HG02884 (cell line): ENCODE measurements around the gene NOMO2.
"Not testable (repeated sequence)": the region's sequence is repeated elsewhere in the genome, so short reads cannot be mapped to it uniquely, and the experiment has no call there.

Experiments
- ATAC-seq: cut with Tn5 transposase; IDR thresholded peaks from one replicate; pipeline ENCODE4 v1.9.1; 2021; ENCODE audit warnings: mild to moderate bottlenecking, moderate library complexity; ENCODE audit not compliant: unreplicated experiment

NOMO2 gene, protein sequence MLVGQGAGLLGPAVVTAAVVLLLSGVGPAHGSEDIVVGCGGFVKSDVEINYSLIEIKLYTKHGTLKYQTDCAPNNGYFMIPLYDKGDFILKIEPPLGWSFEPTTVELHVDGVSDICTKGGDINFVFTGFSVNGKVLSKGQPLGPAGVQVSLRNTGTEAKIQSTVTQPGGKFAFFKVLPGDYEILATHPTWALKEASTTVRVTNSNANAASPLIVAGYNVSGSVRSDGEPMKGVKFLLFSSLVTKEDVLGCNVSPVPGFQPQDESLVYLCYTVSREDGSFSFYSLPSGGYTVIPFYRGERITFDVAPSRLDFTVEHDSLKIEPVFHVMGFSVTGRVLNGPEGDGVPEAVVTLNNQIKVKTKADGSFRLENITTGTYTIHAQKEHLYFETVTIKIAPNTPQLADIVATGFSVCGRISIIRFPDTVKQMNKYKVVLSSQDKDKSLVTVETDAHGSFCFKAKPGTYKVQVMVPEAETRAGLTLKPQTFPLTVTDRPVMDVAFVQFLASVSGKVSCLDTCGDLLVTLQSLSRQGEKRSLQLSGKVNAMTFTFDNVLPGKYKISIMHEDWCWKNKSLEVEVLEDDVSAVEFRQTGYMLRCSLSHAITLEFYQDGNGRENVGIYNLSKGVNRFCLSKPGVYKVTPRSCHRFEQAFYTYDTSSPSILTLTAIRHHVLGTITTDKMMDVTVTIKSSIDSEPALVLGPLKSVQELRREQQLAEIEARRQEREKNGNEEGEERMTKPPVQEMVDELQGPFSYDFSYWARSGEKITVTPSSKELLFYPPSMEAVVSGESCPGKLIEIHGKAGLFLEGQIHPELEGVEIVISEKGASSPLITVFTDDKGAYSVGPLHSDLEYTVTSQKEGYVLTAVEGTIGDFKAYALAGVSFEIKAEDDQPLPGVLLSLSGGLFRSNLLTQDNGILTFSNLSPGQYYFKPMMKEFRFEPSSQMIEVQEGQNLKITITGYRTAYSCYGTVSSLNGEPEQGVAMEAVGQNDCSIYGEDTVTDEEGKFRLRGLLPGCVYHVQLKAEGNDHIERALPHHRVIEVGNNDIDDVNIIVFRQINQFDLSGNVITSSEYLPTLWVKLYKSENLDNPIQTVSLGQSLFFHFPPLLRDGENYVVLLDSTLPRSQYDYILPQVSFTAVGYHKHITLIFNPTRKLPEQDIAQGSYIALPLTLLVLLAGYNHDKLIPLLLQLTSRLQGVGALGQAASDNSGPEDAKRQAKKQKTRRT

DNA sequence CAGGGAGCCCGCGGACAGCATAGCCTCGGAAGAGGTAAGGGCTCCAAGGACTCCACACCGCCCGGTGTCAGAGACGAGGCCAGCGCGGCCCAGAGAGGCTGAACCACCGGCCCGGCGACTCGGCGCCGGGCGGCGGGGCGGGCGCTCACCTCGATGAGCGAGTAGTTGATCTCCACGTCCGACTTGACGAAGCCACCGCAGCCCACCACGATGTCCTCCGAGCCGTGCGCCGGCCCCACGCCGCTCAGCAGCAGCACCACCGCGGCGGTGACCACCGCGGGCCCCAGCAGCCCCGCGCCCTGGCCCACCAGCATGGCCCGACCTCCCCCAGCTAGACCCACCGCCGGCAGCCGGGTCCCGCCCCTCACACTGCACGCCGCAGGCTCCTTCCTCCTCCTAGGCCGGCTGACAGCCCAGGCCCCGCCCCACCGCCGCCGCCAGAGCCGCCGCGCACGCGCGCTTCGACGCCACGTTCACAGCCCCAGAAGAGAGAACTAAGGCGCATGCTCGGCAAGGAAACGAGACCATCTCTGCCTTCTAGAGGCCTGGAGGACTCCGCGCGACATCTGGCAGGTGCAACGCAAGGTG lies at the start of gene NOMO2:
NOMO2 (minus strand) TSS at position 371 of the 588 bp plus-strand sequence; CDS start at position 314, 57 bp downstream.
- peak; percentile 90 for ATAC-seq

- not testable (repeated sequence) for ATAC-seq
These were observed 48.4 kb upstream of the NOMO2 start for GRCh38 chr16:18610147-18610803.

- not testable (repeated sequence) for ATAC-seq
These were observed 46.4 kb upstream of the NOMO2 start for GRCh38 chr16:18608271-18608670.

DNA sequence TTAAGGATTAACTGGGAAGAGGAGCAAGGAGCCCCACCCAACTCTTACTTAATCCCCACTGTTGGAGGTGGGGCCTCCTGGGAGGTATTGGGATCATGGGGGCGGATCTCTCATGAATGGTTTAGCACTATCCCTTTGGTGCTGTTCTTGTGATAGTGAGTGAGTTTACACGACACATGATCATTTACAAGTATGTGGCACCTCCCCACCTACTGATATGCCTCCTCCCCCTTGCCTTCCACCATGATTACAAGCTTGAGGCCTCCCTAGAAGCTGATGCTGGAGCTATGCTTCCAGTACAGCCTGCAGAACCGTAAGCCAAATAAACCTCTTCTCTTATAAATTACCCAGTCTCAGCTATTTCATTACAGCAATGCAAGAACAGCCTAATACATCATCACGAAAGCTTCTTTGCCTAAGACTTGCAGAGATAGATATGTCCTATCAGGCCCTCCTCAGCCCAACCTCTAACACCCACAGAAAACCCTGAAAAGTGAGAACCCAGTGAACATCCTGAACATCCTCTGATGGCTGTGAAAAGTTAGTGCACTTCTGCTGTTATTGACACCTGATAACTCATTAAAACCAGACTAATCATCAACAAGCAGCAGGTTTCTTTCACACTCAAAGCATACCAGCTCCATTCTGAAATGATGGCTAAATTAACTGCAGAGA lies 41.8 kb upstream of the NOMO2 start:
- not testable (repeated sequence) for ATAC-seq

DNA sequence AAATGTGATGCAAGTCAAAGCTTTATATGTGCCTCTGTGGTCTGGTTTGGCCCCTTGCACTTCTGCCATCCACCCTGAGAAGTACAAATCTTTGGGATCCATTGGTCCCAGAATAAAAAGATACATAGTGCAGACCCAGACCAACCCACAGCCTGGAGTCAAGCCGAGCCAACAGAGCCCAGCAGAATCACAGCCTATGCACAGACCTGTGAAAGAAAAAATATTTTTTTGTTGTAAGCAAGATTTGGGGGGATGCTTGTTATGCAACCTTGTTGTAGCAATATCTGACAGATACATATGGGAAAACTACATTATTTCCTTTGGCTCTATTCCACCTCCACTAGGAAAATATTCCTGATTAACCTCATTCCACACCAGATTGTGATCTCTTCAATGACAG lies 36.7 kb upstream of the NOMO2 start:
- not testable (repeated sequence) for ATAC-seq

DNA sequence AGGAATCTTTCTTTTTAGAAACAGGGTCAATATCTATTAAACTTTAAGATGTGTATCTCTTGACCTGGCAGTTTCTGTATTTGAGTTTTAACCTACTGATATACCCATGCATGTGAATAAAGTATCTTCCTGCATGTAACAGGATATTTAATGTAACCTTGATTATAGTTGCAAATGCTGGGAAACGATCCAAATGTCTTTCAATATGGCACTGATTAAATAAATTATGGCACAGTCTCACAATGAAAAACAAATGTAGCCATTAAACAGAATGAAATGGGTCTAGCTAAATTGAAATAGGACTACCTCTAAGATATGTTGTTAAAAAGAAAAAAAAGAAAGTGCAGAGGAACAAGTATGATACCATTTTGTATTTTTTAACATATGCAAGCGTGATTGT lies 35.8 kb upstream of the NOMO2 start:
- ATAC-seq: not testable (repeated sequence)

DNA sequence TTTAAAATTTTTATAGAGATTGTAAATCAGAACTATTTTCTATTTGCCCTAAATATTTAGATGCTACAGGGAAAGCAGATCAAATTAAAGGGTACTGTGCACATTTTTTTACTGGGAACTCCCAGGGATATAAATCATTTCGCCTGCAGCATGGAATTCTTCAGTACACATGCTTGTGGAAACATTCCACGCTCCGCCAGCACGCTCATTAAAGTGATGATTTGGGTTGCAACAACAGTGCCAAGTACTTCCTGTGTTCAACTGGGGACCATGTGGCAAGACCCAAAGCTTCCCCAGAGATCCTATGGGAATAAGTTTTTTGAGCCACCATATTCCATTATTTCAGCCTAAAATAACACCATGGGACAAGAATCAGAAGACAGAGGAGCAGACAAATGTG lies 35.4 kb upstream of the NOMO2 start:
- ATAC-seq: not testable (repeated sequence)

- not testable (repeated sequence) for ATAC-seq
These were observed 33.9 kb upstream of the NOMO2 start for GRCh38 chr16:18595796-18596195.

- not testable (repeated sequence) for ATAC-seq
These were observed 33.0 kb upstream of the NOMO2 start for GRCh38 chr16:18594880-18595279.

- not testable (repeated sequence) for ATAC-seq
These were observed 32.0 kb upstream of the NOMO2 start for GRCh38 chr16:18593904-18594303.

- not testable (repeated sequence) for ATAC-seq
These were observed 31.1 kb upstream of the NOMO2 start for GRCh38 chr16:18592982-18593381.

GRCh38 chr16:18591908-18592307 lies 30.0 kb upstream of the NOMO2 start:
- ATAC-seq: not testable (repeated sequence)

DNA sequence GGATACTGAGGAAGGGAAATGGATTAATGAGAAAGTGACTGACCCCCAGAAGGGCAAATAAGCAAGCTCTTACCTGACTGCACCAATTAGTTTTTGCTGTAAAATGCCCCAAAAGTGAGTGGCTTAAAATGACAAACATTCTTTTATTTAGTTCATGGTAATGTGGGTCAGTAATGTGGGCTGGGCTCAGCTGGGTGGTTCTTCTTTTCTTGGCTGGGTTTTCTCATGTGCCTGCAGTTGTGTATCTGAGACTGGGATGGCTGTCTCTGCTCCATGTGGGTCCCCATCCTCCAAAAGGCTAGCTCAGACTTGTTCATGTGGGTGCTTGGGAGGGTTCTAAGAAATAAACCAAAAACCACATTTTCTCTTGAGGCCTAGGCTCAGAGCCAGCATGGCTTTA lies 29.5 kb upstream of the NOMO2 start:
- not testable (repeated sequence) for ATAC-seq

DNA sequence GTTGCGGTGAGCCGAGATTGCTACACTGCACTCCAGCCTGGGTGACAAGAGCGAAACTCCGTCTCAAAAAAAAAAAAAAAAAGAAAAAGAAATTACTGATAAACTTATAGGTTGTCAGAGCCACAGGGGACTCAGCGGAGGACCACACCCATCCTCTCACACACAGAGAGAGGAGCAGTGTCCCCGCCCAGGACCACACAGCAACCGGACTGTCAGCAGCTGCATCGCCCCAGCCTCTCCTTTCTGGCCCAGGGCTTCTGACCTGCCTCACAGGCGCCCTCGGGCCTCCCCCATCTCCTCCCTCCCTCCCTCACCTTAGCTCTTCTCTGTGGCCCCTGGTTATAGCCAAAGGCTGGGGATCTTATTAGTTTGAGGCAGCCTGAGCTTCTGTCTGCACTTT lies 27.9 kb upstream of the NOMO2 start:
- ATAC-seq: not testable (repeated sequence)

DNA sequence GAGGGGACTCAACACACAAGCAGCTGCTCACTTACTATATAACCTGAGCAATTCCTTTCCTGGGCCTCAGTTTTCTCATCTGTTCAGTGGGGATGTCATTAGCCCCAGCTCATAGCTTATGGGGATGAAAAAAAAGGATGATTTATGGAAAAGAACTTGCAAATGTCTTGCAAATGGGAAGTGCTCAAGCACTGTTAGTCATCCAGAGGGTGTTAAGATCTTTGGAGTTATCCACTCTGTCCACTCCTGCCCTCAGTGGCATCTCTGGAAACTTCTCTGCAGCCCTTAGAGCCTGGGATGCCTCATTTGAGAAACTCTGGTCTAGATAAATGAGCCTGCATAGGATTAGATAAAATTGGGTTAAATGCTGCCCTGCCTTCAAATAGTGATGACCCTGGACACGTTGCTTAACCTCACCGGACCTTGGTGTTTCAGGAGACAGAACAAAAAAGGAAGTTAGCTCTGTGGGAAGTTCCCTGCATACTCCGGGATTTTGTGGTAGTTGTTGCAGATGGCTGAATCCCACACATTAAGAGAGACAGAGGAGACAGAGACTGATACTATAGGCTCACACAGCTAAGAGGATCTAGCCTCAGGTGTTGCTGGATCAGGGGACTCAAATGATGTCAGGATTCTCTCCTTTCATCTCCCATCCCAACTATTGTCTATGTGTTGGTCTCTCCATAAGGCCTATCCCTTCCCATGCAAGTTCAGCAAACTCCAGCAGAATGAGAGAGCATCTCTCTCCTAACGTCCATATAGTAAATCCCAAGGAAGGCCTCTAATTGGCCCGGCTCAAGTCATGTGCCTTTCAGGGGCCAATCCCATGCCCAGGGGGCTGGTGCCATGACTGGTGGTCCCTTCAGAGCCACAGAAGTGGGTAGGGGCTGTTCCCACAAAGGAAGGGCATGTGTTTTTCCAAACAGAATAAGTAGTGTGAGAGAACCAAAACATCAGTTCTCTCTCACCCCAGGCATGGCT lies 25.0 kb upstream of the NOMO2 start:
- ATAC-seq: not testable (repeated sequence)

GRCh38 chr16:18585789-18586188 lies 23.9 kb upstream of the NOMO2 start:
- not testable (repeated sequence) for ATAC-seq

GRCh38 chr16:18582902-18583301 lies 21.0 kb upstream of the NOMO2 start:
- ATAC-seq: no peak

- ATAC-seq: not testable (repeated sequence)
These were observed 18.5 kb upstream of the NOMO2 start for GRCh38 chr16:18580396-18580795.
